B cell (primary cell): ENCODE measurements around the gene SLAIN2. TPM values are rescaled to one million over a fixed set of nuclear protein-coding genes. Genes with fewer than 3 reads are reported as not detected.

ENCODE experiments used
- ATAC-seq: fragments of 200-7000 bp; cut with Tn5 transposase; one replicate; pipeline ENCODE4 v1.10.0; 2021; ENCODE audit warnings: low read depth, mild to moderate bottlenecking, moderate number of reproducible peaks, moderate library complexity
- CTCF ChIA-PET: fragments of 350-600 bp; sonication (Branson Sonifier 250); formaldehyde crosslinking; loops from one replicate; lab custom pipeline; 2021; ENCODE audit warnings: antibody characterized with exemption, inconsistent platforms; lab: Charles Lee
- POLR2A ChIA-PET: fragments of 350-600 bp; sonication (Branson Sonifier 250); formaldehyde crosslinking; loops from one replicate; lab custom pipeline; 2021; ENCODE audit warnings: antibody characterized with exemption; lab: Charles Lee
- DNase-seq: peaks from one replicate; pipeline ENCODE4 v3.0.0; 2013
- H2AFZ ChIP-seq: 2 replicates; pipeline ENCODE4 v1.6.1; 2012; ENCODE audit warnings: mild to moderate bottlenecking, low read depth, low read length; ENCODE audit not compliant: insufficient read depth, poor library complexity, severe bottlenecking
- H3K27ac ChIP-seq, 2 donors: 1 replicate in 1 of 2; 2 replicates in 1 of 2; pipeline ENCODE4 v1.5.1; 2012 to 2013; ENCODE audit warnings: low read length in 2 of 2, mild to moderate bottlenecking in 2 of 2, moderate library complexity in 1 of 2
- H3K27me3 ChIP-seq, 4 experiments: fragments of 200-600 bp in 1 of 4; sonication (generic) in 1 of 4; replicated peaks in 1 of 4; 1 replicate in 2 of 4; 2 replicates in 2 of 4; pipeline versions ENCODE4 v1.6.1 to v1.7.0; 2013 to 2016; ENCODE audit warnings: low read length in 3 of 4, mild to moderate bottlenecking in 2 of 4, mixed read lengths in 1 of 4, moderate library complexity in 1 of 4; ENCODE audit not compliant: insufficient read depth in 4 of 4, control insufficient read depth in 3 of 4; ENCODE audit errors: control extremely low read depth in 1 of 4
- H3K36me3 ChIP-seq, 2 experiments: replicated peaks in 1 of 2; 1 replicate in 1 of 2; 2 replicates in 1 of 2; pipeline versions ENCODE4 v1.6.1 to v1.7.1; 2013; ENCODE audit warnings: low read length in 1 of 2; ENCODE audit not compliant: insufficient read depth in 2 of 2, control insufficient read depth in 1 of 2; ENCODE audit errors: control extremely low read depth in 1 of 2, extremely low read depth in 1 of 2
- H3K4me1 ChIP-seq, 2 donors: fragments of 200-600 bp in 1 of 2; sonication (generic) in 1 of 2; 1 replicate in 1 of 2; 2 replicates in 1 of 2; pipeline versions ENCODE4 v1.5.1 to v1.6.1; 2013 to 2017; ENCODE audit warnings: low read length in 2 of 2; ENCODE audit not compliant: control insufficient read depth in 2 of 2, insufficient read depth in 2 of 2
- H3K4me2 ChIP-seq: replicated peaks from 2 replicates; pipeline ENCODE3; 2012; ENCODE audit warnings: mild to moderate bottlenecking, low read depth, low read length; ENCODE audit not compliant: poor library complexity, severe bottlenecking
- H3K4me3 ChIP-seq, 5 experiments: fragments of 200-600 bp in 1 of 5; sonication (generic) in 1 of 5; 1 replicate in 3 of 5; 2 replicates in 2 of 5; pipeline versions ENCODE4 v1.5.1 to v1.7.0; 2011 to 2016; ENCODE audit warnings: low read length in 4 of 5, mild to moderate bottlenecking in 4 of 5, low read depth in 2 of 5, control low read depth in 1 of 5, moderate library complexity in 1 of 5; ENCODE audit not compliant: insufficient read depth in 1 of 5; ENCODE audit errors: control extremely low read depth in 1 of 5, extremely low read depth in 1 of 5
- H3K79me2 ChIP-seq: fragments of 200-600 bp; sonication (generic); one replicate; pipeline ENCODE4 v1.6.0; 2016; ENCODE audit warnings: low read length; ENCODE audit not compliant: control insufficient read depth, insufficient read depth
- H3K9ac ChIP-seq: fragments of 200-600 bp; sonication (generic); 2 replicates; pipeline ENCODE4 v1.6.1; 2017; ENCODE audit warnings: mild to moderate bottlenecking, low read length, moderate library complexity
- H3K9me3 ChIP-seq, 3 donors: one replicate each; pipeline versions ENCODE4 v1.6.1 to v1.7.1; 2013; ENCODE audit warnings: low read length in 2 of 3; ENCODE audit not compliant: control insufficient read depth in 2 of 3, insufficient read depth in 1 of 3; ENCODE audit errors: control extremely low read depth in 1 of 3
- H4K20me1 ChIP-seq: 2 replicates; pipeline ENCODE4 v1.6.0; 2012; ENCODE audit warnings: mild to moderate bottlenecking, low read length; ENCODE audit not compliant: insufficient read depth, control insufficient read depth, poor library complexity, severe bottlenecking
- H3K27ac Mint-ChIP-seq: one replicate; pipeline ENCODE4 v1.8.0; 2021; ENCODE audit warnings: mixed read lengths
- H3K27me3 Mint-ChIP-seq: one replicate; pipeline ENCODE4 v1.8.0; 2021; ENCODE audit warnings: mixed read lengths
- H3K4me1 Mint-ChIP-seq: one replicate; pipeline ENCODE4 v1.8.0; 2021; ENCODE audit warnings: mixed read lengths
- H3K4me3 Mint-ChIP-seq: one replicate; pipeline ENCODE4 v1.8.0; 2021; ENCODE audit warnings: mixed read lengths
- H3K9me3 Mint-ChIP-seq: one replicate; pipeline ENCODE4 v1.8.0; 2022; ENCODE audit warnings: mixed read lengths; ENCODE audit not compliant: insufficient read depth
- CTCF ChIP-seq: fragments of 200-600 bp; IDR thresholded peaks from one replicate; pipeline ENCODE4 v1.8.0; 2022; ENCODE audit warnings: antibody characterized with exemption, mild to moderate bottlenecking
- EZH2 ChIP-seq: IDR thresholded peaks from 2 replicates; pipeline ENCODE4 v1.6.1; 2012; ENCODE audit warnings: borderline replicate concordance, low read depth, mild to moderate bottlenecking, moderate library complexity, low read length; ENCODE audit not compliant: insufficient read depth, poor library complexity, severe bottlenecking
- WGBS: methylation state at CpG from one replicate; pipeline ENCODE4 v1.1.5; 2013; ENCODE audit warnings: missing lambda C conversion rate; ENCODE audit not compliant: insufficient coverage; 5-methylcytosine and 5-hydroxymethylcytosine counted together
- intact Hi-C: fragments of 100-400 bp; cut with micrococcal nuclease; formaldehyde crosslinking; loops from one replicate; pipeline ENCODE4 v1.10.0; 2022
- polyA plus RNA-seq: library from polyadenylated mRNA; depleted of rRNA; stranded (reverse); fragments of >200 nt; gene quantifications from 2 replicates; pipeline ENCODE4 v1.2.3, GENCODE V29; 2012
- total RNA-seq, 2 donors: library from RNA; stranded (reverse); fragments of 120-200 nt in 1 of 2; gene quantifications; 1 replicate in 1 of 2; 2 replicates in 1 of 2; pipeline versions ENCODE4 v1.2.3 to v1.2.4, GENCODE V29; 2013 to 2022

The SLAIN2 gene
- total and polyA plus RNA-seq, 2 donors (not counting 1 experiment from before 2014, with no cell fraction given), result 19.7 to 69.1 TPM

- POLR2A ChIA-PET, result no interaction called here
- Mint-ChIP-seq H3K27ac (no peak overlapping the region), H3K9me3 (no peaks in the 10 kb centered on the region), H3K4me3 (no peak overlapping the region), H3K4me1 (peaks cover 38% of the 10 kb centered on the region), H3K27me3 (no peaks in the 10 kb centered on the region)
- Histone ChIP-seq H4K20me1 (peaks cover 39% of the 10 kb centered on the region), H3K4me2 (no peak overlapping the region), H3K9ac (no peak overlapping the region), H3K36me3 (peaks cover 0 to 1% of the 10 kb centered on the region in 2 experiments), H3K27me3 (no peaks in the 10 kb centered on the region), H3K4me1 (peaks cover 0 to 6% of the 10 kb centered on the region in 2 donors), H3K79me2 (peaks cover 75% of the 10 kb centered on the region), H2AFZ (no peak overlapping the region), H3K27ac (no peak overlapping the region), H3K9me3 (no peaks in the 10 kb centered on the region), H3K4me3 (no peak overlapping the region)
- TF ChIP-seq EZH2, result no peak
- no peak for TF ChIP-seq CTCF
- no CpG with 5 or more reads among the region's 2 CpGs for WGBS
- DNase-seq, result no peak
- CTCF ChIA-PET, result interaction anchor here (0.5 kb wide), 1 partner anchor 66 kb away, joined by 3 read pairs; no protein-coding TSS in a partner anchor
- intact Hi-C loops, result no loop called here
- ATAC-seq, result no peak
Measured at GRCh38 chr4:48369771-48370170, 28.4 kb downstream of the SLAIN2 start.

GRCh38 chr4:48370260-48371134 lies 29.2 kb downstream of the SLAIN2 start:
- H3K27ac ChIP-seq, result no peak overlapping the region
- H3K27me3 ChIP-seq, result no peaks in the 10 kb centered on the region
- no CpG with 5 or more reads among the region's 1 CpG for WGBS
- POLR2A ChIA-PET, result no interaction called here
- no peak overlapping the region for H2AFZ ChIP-seq
- intact Hi-C loops, result no loop called here
- DNase-seq (no peak), ATAC-seq (no peak)
- Mint-ChIP-seq H3K4me3 (no peak overlapping the region), H3K27me3 (no peaks in the 10 kb centered on the region), H3K27ac (no peak overlapping the region), H3K4me1 (peaks cover 38% of the 10 kb centered on the region), H3K9me3 (no peaks in the 10 kb centered on the region)
- no peak overlapping the region for H3K4me3 ChIP-seq
- no peak overlapping the region for H3K4me2 ChIP-seq
- H3K79me2 ChIP-seq, result peaks cover 68% of the 10 kb centered on the region
- H4K20me1 ChIP-seq, result peaks cover 39% of the 10 kb centered on the region
- CTCF ChIA-PET, result no interaction called here
- peaks cover 0 to 3% of the 10 kb centered on the region in 2 experiments for H3K36me3 ChIP-seq
- TF ChIP-seq CTCF, result no peak
- no peak for TF ChIP-seq EZH2
- no peak overlapping the region for H3K9ac ChIP-seq
- no peaks in the 10 kb centered on the region for H3K9me3 ChIP-seq
- H3K4me1 ChIP-seq, result peaks cover 0 to 6% of the 10 kb centered on the region in 2 donors
